GM21619 (cell line): Measurements from ENCODE around the gene FANCE.

ENCODE experiments used
- ATAC-seq: cut with Tn5 transposase; IDR thresholded peaks from one replicate; pipeline ENCODE4 v1.9.1; 2021; ENCODE audit not compliant: unreplicated experiment

The FANCE gene, protein sequence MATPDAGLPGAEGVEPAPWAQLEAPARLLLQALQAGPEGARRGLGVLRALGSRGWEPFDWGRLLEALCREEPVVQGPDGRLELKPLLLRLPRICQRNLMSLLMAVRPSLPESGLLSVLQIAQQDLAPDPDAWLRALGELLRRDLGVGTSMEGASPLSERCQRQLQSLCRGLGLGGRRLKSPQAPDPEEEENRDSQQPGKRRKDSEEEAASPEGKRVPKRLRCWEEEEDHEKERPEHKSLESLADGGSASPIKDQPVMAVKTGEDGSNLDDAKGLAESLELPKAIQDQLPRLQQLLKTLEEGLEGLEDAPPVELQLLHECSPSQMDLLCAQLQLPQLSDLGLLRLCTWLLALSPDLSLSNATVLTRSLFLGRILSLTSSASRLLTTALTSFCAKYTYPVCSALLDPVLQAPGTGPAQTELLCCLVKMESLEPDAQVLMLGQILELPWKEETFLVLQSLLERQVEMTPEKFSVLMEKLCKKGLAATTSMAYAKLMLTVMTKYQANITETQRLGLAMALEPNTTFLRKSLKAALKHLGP

DNA sequence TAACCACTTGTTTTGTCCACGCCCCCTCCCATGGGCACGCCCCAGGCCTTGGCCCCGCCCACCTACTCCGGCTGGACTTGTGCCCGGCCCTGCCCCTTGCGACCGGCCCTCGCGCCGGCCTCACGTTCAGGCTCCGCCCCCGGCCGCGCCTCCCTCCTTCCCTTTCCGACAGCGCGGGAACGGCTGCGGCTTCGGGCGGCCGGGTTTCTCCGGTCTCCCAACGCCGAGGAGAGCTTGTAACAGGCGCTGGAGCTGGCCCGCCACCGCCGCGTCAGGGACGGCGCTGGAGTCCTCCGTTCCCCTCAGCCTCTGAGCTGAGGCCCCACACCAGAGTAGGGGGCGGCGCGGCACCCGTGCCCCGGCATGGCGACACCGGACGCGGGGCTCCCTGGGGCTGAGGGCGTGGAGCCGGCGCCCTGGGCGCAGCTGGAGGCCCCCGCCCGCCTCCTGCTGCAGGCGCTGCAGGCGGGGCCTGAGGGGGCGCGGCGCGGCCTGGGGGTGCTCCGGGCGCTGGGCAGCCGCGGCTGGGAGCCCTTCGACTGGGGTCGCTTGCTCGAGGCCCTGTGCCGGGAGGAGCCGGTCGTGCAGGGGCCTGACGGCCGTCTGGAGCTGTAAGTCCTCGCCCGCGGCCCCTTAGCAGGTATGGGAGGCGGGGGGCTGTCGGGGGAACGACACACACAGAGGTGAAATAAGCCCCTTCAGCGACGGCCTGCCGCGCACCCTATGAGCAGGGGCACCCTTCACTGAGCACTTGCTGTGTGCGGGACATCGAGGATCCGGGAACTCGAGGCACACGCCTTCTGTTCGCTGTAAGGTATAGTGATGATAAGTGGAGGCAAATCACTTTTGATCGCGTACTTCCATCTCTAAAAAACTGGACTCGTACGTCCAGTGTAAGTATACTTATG lies at the start of gene FANCE:
TSS of gene FANCE (plus strand) at position 156 of the 908 bp plus-strand sequence. CDS start at position 364, 208 bp downstream.
- ATAC-seq, result peak; percentile 87

DNA sequence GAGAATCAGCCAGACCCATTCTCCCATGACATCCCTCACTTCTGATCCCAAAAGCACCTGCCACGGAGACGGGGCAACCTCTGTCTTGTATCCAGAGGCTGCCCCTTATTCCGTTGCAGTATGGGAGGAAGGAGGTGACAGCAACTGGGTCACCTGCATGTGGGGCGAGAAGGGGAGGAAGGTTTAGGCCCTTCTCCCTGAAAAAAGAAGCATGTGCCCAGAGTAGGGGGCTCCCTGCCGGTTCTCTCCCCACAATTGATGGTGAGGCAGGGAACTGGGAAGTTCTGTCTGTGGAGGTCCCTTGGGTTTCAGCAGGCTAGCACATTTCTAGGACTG lies 49.3 kb upstream of the FANCE start:
- ATAC-seq, result no peak

DNA sequence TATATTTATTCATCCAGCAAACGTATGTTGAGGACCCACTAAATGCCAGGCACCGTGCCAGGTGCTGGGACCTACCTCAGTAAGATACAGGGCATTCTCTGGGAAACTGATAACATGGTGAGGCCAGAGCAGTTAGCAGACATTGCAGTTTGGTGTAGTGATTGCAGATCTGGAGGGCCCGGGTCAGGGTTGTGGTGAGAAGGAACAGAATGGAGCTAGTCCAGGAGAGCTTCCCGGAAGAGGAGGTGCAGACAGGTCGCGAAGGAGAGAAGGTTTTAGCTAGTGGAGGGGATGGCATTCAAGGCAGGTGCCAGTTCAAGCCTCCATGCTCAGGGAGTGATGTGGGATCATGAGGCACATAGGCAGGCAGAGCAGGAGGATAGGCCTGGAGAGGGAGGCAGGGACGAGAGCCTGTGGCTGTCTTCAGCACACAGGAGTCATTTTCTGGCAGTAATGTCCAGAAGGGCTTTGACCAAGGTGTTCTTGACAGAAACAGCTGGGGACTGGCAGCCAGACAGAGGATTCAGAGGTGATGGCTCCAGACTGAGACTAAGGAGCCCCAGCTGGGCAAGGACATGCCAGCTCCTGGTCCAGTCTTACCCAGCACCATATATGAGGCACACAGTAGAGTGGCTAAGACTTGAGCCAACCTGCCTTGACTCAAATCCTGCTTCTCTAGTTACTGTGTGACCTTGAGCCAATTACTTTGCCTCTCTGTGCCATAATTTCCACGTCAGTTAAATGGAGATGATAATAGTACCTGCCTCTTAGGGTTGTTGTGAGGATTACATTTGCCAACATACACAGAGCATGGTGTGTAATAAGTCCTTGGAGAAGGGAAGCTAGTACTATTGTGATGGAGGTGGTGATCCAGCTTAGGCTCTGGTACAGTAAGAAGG lies 48.3 kb upstream of the FANCE start:
- no peak for ATAC-seq

DNA sequence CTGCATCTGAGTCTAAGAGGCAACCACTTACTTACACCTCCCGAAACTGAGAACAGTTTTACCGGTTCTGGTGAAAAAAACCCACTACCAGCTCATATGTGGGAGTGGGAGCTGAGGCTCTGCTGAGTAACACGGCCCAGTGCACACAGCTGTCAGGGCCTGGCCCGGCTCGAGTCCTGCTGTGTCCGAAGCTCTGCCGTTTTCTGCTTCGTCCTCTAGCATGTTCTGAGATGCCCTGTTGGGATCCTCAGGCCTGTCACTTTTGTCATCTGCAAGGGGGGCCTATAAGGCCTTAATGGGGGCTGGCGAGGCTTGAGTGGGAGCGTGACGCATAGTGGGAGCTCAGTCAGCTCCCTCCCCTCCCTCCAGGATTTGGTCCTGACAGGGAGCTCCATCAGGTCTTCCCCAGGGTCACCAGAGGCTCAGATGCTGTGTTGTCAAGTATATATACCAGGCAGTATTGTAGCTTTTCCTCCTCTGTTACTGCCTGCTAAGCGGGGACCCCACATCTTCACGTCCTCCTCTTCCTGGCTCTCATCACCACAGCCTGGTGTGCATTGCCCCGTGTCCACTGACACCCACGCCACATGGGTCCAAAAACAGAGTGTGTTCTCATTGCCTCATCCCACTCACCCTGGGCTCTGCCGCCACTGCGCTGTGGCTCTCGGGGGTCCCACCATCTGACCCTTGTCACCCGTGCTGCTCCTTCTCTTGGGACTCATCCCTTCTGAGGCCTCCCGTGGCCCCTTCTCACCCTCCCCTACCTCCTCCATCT lies 45.2 kb upstream of the FANCE start:
- ATAC-seq, result no peak

DNA sequence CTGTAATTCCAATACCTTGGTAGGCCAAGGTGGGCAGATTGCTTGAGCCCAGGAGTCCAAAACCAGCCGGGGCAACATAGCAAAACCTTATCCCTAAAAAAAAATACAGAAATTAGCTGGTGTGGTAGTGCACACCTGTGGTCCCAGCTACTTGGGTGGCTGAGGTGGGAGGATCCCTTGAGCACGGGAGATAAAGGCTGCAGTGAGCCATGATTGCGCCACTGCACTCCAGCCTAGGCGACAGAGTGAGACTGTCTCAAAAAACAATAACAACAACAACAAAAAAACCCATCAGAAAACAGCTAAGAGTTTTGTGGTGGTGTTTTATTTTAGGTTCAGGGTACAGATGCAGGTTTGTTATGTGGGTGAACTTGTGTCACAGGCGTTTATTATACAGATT lies 42.9 kb upstream of the FANCE start:
- ATAC-seq, result no peak

DNA sequence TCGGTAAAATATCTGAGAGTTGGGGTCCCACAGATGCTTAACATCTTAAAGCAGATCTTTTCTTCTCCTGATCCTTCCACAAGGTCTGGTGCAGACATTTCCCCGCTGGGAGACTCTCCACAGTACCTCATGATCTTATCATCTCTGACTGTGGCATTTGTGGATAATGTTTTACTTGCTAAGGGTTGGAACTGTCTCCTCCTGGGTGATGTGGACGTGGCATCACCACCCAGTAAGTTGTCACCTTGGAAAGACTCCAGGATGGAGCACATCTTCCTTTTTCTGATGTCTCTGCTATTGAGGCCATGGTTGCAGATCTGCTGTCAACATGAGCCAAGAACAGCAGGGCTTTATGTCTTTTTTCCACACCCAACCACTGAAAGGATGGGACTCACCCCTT lies 42.0 kb upstream of the FANCE start:
- ATAC-seq, result no peak

DNA sequence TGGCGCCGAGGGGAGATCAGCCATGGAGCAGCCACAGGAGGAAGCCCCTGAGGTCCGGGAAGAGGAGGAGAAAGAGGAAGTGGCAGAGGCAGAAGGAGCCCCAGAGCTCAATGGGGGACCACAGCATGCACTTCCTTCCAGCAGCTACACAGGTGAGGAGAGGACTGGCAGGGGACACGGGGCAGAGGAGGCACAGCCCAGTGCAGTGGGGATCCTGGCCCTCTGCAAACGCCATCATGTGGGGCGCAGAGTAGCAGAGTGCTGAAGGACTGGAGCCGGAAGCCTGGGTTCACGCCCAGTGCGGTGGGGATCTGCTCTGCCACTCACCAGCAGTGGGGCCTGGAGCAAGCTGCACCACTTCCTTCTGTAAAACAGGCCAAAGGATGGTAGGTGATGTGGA lies 41.1 kb upstream of the FANCE start:
- ATAC-seq, result no peak

DNA sequence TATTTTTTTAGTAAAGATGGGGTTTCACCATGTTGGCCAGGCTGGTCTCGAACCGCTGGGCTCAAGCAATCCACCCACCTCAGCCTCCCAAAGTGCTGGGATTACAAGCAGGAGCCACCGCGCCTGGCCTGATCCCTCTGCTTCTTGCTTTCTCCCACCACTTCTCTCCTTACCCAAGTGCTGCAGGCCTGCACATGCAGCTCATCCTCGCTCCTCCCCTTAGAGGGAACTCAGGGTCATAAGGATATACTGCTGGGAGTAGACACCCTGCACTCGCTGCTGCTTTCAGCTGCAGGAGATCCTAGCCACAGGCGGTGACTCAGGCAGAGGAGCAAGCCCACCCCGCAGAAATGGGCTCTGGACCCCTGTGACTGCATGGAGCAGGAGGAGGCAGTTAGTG lies 40.0 kb upstream of the FANCE start:
- ATAC-seq, result no peak

DNA sequence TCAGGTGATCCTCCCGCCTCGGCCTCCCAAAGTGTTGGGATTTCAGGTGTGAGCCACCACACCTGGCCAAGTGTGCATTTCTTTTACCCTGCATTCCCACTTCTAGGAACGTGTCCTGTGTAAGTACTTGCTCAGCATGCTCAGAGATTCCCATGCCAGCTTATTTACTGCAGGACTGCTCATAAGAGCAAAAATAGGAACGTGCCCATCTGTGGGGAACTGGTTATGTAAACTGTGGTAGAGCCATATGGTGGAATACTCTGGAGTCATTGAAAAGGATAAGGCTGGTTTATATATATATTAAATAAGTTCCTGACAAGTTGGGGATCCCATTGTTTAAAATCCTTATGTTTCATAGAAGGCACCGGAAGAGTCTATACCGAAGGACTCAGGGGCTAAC lies 38.2 kb upstream of the FANCE start:
- ATAC-seq, result no peak

DNA sequence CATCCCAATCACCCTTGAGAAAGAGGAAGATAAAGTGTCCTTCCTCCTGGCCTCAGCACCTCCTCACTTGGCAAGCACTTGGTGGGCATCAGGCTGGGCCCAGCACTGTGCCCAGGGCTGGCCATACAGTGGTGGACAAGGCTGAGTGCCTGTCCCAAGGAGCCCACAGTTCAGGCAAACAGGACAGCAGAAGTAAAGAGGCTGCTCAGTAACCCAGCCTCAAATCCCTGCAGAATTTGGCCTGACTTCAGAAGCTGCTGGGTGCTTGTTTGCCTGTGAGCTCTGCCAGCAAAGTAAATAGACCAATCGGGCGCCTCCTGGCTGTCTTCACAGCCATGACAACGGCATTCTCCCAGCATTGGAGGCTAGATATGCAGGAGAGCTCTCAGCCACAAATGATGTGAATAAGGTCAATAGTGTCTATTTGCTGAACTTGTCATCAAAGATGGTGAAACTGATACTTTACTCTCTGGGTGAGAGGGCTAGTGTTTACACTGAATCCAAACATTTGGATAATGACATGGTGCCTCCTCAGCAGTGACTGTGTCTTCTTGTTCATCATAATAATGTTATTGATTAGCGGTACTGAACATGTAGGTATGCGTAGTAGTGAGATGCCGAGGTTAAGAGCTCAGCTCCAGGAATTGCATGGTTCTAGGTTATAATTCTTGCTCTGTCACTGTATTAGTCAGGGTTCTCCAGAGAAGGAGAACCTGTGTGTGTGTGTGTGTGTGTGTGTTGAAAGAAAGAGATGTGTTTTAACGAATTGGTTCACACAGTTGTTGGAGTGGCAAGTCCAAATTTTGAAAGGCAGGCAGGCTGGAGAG lies 36.9 kb upstream of the FANCE start:
- ATAC-seq, result no peak

DNA sequence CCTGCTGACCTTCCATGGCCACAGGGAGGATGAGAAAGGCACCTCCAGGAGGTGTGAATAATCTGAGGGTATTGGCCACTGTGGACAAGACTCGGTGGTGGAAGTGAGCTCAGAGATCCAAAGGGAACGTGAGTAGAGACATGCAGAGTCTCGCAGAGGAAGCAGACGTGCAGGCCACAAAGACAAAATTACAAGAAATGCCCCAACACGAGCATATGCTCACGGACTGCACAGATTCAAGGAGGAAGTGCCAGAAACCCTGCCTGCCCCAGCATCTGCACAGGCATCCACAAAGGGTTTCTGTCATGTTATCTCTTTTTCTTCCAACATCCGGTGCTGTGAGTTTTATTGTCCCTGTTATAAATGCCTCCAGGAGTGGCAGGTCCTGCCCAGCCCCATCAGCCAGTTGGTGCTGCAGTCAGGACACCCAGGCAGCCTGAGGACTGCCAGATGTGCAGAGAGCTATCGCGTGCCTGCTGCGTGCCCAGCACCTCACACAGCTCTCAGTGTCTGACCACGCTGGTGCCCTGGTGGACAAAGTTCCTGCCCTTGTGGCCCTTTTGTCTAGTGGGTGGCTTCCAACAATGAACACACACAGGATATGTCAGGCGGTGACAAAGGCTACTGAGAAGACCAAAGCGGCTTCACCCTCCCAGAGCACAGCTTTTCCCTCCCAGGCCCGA lies 34.0 kb upstream of the FANCE start:
- ATAC-seq, result no peak

DNA sequence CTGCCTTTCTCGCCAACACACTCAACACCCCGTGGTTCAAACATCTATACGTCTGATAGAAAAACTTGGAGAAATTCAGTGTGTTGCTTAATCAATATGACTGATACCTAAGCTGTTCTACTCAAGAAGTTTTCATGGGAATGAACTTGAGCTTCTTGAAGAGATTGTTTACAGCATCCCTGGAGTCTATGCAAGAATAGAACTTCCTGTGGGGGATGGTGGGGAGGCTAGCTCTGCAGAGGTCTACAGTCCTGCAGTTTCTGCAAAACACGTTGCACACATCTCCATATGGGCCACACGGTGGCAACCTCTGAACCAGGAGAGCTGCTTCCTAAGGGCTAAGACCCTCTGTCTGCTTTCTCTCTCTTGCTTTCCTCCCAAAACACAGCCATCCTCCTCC lies 32.7 kb upstream of the FANCE start:
- no peak for ATAC-seq

DNA sequence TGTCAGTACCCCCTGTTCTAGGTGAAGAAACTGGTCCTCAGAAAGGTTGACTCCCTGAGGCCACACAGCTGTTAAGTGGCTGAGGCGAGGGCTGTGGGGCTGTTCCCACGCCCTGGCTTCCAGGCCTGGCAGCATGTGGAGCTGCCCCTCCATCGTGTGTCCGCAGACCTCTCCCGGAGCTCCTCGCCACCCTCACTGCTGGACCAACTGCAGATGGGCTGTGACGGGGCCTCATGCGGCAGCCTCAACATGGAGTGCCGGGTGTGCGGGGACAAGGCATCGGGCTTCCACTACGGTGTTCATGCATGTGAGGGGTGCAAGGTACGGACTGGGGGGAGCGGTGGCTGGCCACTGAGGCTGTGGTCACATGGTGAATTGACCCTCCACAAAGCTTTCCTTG lies 32.2 kb upstream of the FANCE start:
- no peak for ATAC-seq

DNA sequence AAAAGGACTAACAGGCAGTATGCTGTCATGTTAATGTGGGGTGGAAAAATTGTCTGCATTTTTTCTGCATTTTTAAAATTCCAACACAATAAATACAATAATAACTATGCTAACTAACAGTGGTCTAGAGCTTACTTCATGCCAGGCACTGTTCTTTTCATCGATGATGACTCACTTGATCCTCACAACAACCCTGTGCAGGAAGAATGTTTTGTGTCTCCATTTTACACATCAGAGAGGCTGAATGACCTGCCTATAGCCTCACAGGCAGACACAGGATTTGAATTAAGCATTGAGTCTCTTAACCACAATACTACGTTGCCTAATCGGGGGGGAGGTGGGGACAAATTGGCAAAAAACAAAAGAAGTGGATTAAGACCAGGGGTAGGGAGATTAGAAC lies 26.9 kb upstream of the FANCE start:
- no peak for ATAC-seq

DNA sequence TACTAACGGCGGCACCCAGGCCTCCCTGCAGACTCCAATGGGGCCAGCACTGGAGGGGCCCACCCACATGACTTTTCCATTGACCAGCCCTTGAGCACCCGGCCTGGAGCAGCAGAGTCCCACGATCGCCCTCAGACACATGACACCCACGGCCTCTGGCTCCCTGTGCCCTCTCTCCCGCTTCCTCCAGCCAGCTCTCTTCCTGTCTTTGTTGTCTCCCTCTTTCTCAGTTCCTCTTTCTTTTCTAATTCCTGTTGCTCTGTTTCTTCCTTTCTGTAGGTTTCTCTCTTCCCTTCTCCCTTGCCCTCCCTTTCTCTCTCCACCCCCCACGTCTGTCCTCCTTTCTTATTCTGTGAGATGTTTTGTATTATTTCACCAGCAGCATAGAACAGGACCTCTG lies 26.1 kb upstream of the FANCE start:
- ATAC-seq, result no peak

DNA sequence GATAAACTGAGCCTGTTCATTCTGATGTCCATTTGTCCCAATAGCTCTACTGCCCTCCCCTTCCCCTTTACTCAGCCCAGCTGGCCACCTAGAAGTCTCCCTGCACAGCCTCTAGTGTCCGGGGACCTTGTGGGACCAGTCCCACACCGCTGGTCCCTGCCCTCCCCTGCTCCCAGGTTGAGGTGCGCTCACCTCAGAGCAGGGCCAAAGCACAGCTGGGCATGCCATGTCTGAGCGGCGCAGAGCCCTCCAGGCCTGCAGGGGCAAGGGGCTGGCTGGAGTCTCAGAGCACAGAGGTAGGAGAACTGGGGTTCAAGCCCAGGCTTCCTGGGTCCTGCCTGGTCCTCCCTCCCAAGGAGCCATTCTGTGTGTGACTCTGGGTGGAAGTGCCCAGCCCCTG lies 24.7 kb upstream of the FANCE start:
- no peak for ATAC-seq

DNA sequence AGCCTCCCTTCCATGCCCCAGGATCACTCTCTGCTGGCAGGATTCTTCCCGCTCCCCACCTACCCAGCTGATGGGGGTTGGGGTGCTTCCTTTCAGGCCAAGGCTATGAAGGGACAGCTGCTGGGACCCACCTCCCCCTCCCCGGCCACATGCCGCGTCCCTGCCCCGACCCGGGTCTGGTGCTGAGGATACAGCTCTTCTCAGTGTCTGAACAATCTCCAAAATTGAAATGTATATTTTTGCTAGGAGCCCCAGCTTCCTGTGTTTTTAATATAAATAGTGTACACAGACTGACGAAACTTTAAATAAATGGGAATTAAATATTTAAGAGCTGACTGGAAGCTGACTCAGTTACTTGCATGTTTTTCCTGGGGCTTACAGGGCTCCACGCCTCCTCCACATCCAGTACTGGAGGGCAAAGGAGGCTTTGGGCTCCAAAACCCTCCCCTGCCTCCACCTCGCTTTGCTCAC lies 24.3 kb upstream of the FANCE start:
- no peak for ATAC-seq

DNA sequence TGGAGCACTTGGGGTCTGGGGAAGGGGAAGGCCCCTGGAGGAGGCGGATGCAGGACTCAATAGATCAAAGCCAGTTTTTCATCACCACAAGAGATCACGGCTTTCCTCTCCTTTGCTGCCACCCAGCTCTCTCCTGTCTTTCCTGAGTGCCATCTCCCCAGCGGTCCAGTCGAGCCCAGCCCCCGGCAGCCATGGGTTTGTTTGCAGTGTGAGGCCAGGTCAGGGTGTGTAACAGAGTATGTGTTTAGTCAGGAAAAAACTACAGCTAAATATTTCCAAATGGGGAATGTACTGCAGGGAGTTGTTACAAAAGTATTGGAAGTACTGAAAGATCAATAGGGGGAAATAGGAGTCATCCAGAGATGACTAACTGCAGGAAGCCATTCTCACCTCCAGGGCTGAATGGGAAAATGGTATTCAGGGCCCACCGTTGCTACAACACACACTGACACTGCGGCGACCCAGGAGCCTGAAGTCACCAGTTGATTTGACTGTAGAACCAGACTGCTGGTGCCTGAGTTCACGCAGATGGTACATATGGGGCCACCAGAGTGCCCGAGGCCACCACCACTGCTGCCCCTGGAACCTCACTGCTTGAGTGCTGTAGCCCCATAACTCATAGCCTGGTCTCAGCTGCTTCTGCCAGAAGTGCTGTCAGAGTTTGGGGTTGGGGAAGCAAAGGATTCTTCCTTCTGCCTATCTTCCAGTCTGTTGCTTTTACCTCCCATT lies 23.6 kb upstream of the FANCE start:
- no peak for ATAC-seq
